Epithelial cell of alveolus of lung (primary cell): ENCODE data around the gene CARHSP1. TPM values are rescaled to one million over a fixed set of nuclear protein-coding genes. Genes with fewer than 3 reads are reported as not detected.

ENCODE experiments used
- total RNA-seq: library from RNA; depleted of rRNA; stranded (reverse); fragments of >200 nt; gene quantifications from 2 replicates; pipeline ENCODE4 v1.2.1, GENCODE V29; 2015

The CARHSP1 gene
- total RNA-seq: 132 and 151 TPM in 2 replicates

GRCh38 chr16:8868416-8869211 lies at the start of gene CARHSP1:
TSS of gene CARHSP1 (minus strand) at chr16:8869006. CDS start at chr16:8859328, 9,678 bp downstream.

GRCh38 chr16:8882041-8882617 lies 13.3 kb upstream of the CARHSP1 start, which contains the start of gene LITAFD:
TSS of gene LITAFD (plus strand) at chr16:8882351. CDS start at chr16:8884356, 2,005 bp downstream.

Other genes starting within 250 kb of the CARHSP1 start
- 28.7 and 33.0 TPM in 2 replicates for gene METTL22, start 247.3 kb downstream of the CARHSP1 start, total RNA-seq
- gene ABAT, start 194.4 kb downstream of the CARHSP1 start, total RNA-seq: 1.2 and 4.3 TPM in 2 replicates
- 7.8 and 15.4 TPM in 2 replicates for gene TMEM186, start 71.4 kb downstream of the CARHSP1 start, total RNA-seq
- gene PMM2, start 71.2 kb downstream of the CARHSP1 start, total RNA-seq: 20.2 and 39.7 TPM in 2 replicates
- not detected in 2 replicates for gene LITAFD, start 13.3 kb upstream of the CARHSP1 start, total RNA-seq
- gene USP7, start 94.9 kb upstream of the CARHSP1 start, total RNA-seq: 41.4 and 47.4 TPM in 2 replicates
- gene HAPSTR1, start 222.6 kb upstream of the CARHSP1 start, total RNA-seq: 44.2 and 45.0 TPM in 2 replicates